ENCODE measurements around the gene CMSS1.

CMSS1 gene

GRCh38 chr3:99934975-99935797 lies 117.5 kb downstream of the CMSS1 start:
- peak; percentile 34 for DNase-seq (ENCODE audit: low spot score)

GRCh38 chr3:99938270-99938911 lies 120.7 kb downstream of the CMSS1 start:
- no peak for DNase-seq (ENCODE audit: low spot score)

- DNase-seq (ENCODE audit: low spot score), result no peak
Observed at GRCh38 chr3:99939876-99940275, 122.2 kb downstream of the CMSS1 start.

- no peak for DNase-seq (ENCODE audit: low spot score)
Observed at GRCh38 chr3:99940350-99940749, 122.7 kb downstream of the CMSS1 start.

DNA sequence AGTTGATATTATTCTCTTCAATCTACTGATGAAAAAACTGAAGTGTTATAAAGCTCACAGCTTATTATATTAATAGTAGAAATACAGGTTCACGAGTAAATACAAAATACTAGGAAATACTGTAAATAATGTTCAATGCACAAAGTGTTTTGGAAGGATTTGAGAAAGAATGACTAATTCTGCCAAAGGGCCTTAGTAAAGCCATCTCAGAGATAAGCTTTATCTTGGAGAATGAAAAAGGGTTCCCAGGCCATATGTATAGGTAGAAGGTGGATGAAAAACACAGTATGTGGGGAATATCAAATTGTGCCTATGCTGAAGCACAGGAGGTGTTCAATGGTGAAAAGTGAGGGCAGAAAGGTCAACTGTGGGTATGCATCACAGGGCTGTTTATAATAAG lies 123.5 kb downstream of the CMSS1 start:
- no peak for DNase-seq (ENCODE audit: low spot score)

DNA sequence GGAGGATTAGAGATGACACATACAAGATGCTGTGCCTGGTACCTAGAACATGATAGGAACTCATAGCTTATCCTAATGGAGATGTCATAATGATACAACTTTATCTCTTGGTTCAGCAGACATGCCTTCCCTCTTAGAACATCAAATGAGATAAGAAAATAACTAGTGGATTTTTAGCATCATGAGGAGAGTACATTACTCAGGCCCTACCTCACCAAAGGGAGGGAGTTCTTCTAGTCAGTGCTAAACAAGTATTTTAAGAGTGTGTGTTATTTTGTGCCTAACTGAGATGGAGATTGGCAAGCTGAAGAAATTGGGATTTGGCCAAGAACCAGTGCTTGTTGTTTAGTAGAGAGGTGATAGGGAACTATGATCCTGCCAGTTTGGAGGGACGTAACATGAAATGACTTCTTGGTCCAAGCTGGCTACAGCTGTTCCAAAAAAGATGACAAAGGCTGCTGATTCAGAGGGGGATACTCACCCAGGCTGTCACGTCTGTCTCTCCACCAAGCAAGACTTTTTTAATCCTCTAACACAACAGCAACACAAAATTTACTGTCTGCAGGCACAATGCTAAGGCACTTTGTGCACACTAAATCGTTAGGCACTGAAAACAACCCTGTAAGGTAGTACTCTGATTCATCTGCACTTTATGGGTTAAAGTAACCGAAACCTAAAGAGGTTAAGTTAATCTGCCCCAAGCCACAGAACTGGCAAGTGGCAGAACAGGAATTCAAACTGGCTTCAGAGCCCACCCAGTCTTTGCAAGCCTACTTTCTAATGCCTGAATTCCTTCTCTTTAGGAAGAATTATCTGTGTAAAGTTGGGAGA lies 126.5 kb downstream of the CMSS1 start:
- no peak for DNase-seq (ENCODE audit: low spot score)

- no peak for DNase-seq (ENCODE audit: low spot score)
Observed at GRCh38 chr3:99945328-99945995, 127.8 kb downstream of the CMSS1 start.

DNA sequence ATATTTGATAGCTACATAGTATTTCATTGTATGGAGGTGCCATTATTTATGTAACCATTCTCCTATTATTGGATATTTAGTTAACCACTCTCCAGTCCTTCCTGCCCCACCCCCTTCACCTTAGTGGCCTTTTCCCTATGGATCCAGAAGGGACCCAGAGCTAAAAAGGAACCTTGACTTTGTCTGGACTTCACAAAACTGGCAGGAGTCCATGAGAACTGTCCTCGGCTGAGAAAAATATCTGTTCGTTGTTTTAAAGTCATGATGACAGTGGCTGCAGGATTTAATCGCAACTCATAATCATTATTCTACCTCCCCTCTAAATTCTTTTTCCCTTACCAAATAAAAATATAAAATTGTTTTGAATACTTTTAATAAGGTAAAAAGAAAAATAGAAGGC lies 129.7 kb downstream of the CMSS1 start:
- DNase-seq (ENCODE audit: low spot score), result no peak

DNA sequence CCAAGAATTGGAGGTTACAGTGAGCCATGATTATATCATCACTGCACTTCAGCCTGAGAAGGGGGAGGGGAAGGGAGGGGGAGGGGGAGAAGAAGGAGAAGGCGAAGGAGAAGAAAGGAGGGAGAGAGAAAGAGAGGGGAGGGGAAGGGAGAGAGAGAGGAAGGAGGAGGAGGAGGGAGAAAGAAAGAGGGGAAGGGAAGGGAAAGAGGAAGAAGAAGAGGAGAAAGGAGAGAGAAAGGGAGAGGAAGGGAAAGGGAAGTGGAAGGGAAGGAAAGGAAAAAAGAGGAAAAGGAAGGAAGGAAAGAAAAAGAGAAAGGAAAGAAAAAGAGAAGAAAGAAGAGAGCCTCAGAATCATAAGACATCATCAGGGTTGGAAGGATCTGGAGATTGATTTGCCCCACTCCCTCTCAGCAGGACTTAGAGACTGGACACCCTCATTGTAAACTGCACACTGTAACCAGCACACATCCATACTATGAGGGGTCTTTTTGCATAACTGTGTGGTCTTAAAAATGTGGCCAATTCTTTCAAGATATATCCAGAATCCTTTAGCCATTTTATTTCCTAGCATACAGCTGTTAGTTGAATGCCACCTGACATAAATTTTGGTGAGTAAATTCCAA lies 130.9 kb downstream of the CMSS1 start:
- DNase-seq (ENCODE audit: low spot score), result no peak

DNA sequence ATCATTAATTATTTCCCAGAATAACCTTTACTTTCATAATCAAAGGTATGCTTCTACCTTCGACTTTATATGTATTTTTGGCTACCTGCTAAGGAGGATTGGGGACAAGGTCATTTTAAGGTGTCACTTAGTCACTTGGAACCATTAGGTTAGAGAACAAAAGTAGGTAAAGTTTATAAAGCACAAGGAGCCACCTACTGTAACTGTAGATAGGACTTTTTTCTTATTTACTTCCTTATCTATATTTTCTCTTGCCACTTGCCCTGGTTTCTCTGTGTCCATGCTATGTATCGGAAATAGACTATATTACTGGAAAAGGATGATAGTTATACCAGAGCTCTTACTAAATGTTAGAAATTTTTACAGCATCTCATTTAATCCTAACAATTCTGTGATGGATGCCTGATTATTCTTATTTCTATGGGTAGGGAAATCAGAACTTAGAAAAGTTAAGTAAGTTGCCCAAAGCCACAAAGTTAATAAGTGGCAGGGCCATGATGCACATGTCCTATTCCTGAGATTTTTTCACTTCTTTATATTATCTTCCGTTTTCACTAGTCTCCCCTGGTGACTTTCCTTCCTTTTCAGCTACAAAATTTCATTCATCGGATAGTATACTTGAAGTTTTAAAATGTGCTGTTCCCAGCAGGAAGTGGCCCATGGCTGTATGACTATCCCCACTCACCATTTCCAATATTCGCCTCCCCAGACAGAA lies 132.5 kb downstream of the CMSS1 start:
- DNase-seq (ENCODE audit: low spot score), result peak; percentile 63

DNA sequence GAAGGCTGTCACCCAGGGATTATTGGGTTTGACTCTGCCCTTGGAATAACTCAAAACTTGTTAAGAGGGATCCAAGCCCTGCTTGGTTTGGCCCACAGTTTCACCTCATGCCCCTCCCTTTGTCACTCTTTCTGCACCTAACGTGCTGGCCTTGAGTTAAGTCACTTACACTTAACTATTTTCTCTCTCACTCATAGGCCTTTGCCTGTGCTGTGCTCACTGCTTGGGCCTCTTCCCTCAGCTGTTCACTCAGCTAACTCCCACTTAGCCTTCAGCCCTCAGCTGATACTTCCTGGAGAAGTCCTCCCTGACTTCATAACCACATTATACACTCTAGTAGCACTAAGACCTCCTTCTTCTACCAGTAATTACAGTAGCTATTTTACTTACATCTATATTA lies 133.3 kb downstream of the CMSS1 start:
- DNase-seq (ENCODE audit: low spot score), result peak; percentile 63

DNA sequence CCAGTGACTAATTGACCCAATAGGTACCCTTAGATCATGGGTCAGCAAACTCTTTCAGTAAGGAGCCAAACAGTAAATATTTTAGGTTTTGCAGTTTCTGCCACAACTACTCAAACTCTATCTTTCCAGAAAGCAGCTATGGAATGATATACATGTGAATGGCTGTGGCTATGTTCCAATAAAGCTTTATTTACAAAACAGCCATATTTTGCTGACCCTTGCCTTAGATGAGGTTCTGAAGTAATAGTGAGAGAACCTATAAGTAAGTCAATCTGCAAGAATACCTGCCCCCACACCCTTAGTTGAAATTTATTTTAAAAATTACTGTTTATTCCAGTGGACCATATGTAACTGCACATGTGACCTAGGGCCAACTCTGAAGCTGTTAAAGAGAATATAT lies 134.0 kb downstream of the CMSS1 start:
- no peak for DNase-seq (ENCODE audit: low spot score)

DNA sequence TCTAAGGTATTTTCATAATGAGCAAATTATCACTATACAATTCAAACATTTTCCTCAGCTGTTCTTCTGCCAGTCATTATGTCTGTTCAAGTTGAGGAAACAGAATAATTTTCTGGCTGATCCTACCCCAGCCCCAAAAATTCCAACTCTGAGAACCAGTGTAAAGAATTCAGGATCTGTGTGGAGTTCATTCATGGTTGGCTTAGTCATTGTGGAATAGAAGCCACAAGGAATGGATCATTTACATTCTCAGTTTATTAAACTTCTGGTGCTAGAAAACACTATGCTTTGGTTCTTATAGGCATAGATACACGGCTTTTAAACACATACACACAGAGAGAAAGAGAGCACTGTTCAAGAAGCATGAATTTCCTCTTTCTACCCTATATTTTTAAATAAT lies 134.6 kb downstream of the CMSS1 start:
- DNase-seq (ENCODE audit: low spot score), result peak; percentile 88

- no peak for DNase-seq (ENCODE audit: low spot score)
Observed at GRCh38 chr3:99953596-99953995, 135.9 kb downstream of the CMSS1 start.

DNA sequence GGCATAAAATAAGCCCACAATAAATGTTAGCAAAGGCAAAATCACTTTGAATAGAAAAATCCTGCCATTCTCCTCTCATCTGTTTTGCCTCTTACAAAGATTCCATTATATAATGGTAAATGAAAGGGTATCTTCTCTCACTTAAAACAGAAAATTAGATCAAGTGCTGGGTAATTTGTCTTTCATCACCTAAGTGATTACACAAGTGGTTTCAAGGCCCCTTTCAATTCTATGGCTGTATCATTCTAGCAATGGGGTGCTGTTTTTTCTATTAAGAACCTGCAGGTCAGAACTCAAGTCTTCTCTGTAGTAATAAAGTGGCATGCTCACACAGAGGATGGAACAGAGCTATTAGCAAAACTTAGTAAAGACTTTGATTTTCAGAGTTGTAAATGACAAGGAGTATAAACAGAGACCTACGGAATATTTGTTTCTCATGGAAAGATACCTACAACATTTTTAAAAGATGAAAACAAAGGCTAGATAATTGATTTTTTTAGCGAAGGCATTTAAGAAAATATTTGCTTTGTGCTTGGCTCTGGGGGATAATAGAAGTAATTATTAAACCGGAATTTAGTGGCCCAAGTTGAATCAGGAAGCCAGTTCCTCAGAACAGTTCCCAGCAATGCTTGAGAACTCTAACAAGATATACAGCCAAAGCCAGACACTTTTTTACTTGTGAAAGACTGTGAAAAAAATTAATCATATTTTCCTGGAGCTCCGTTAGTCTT lies 137.4 kb downstream of the CMSS1 start:
- DNase-seq (ENCODE audit: low spot score), result peak; percentile 43

- DNase-seq (ENCODE audit: low spot score), result no peak
Observed at GRCh38 chr3:99955773-99956562, 138.3 kb downstream of the CMSS1 start.

DNA sequence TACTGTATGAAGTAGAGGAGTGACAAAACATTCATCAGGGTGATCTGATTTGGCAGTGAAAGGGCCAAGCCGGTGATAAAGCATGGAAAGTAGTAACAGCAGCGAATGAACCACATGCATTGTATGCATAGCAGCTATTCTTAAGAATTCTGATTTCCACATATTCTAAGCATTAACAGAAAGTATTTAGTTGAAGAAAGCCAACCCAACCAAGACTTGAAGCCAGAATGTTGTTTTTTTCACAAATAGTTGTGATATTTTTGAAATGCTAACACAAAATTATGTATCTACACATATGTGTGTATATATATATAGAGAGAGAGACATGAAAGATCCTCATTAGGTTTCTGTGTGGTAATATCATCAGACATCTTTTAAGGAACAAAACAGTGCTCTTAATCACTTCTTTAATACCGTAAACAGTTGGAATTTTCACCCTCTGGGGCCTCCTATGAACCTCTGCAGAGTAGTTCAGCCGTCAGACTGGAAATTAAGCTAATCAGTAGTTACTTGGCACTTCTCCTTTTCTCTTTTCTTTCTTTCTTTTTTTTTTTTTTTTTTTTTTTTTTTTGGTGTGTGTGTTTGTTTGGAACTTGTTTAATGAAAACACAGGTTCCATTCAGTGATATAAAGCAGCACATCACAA lies 139.6 kb downstream of the CMSS1 start:
- DNase-seq (ENCODE audit: low spot score), result no peak

- DNase-seq (ENCODE audit: low spot score), result no peak
Observed at GRCh38 chr3:99958222-99958912, 140.7 kb downstream of the CMSS1 start.
